Subcutaneous abdominal adipose tissue (tissue), 5 donors: Measurements from ENCODE around the gene NTRK2.

Experiments used
- H3K27ac ChIP-seq: one replicate; pipeline ENCODE4 v1.7.0; 2013; ENCODE audit warnings: low read depth, mild to moderate bottlenecking, inconsistent platforms, low read length, moderate library complexity
- H3K27me3 ChIP-seq, 5 donors: one replicate each; pipeline ENCODE4 v1.7.0; 2013; ENCODE audit warnings: low read length in 5 of 5, inconsistent platforms in 1 of 5; ENCODE audit not compliant: control insufficient read depth in 5 of 5, insufficient read depth in 4 of 5
- H3K36me3 ChIP-seq, 5 donors: one replicate each; pipeline ENCODE4 v1.7.0; 2013; ENCODE audit warnings: low read length in 5 of 5; ENCODE audit not compliant: control insufficient read depth in 5 of 5, insufficient read depth in 5 of 5
- H3K4me1 ChIP-seq, 5 donors: one replicate each; pipeline ENCODE4 v1.7.0; 2013; ENCODE audit warnings: low read length in 5 of 5, mild to moderate bottlenecking in 3 of 5, moderate library complexity in 1 of 5; ENCODE audit not compliant: control insufficient read depth in 5 of 5, insufficient read depth in 5 of 5
- H3K4me3 ChIP-seq, 5 donors: one replicate each; pipeline ENCODE4 v1.7.0; 2013; ENCODE audit warnings: low read length in 5 of 5, low read depth in 1 of 5
- H3K9ac ChIP-seq, 5 donors: one replicate each; pipeline ENCODE4 v1.7.0; 2013; ENCODE audit warnings: low read length in 5 of 5, mild to moderate bottlenecking in 4 of 5, moderate library complexity in 3 of 5
- H3K9me3 ChIP-seq, 5 donors: one replicate each; pipeline ENCODE4 v1.7.0; 2013; ENCODE audit warnings: low read length in 5 of 5; ENCODE audit not compliant: control insufficient read depth in 5 of 5
- donor health status: healthy.
- donor health status: healthy.
- donor health status: healthy.
- donor health status: healthy.
- donor health status: healthy.

NTRK2 gene

GRCh38 chr9:85021686-85022085 is 352.2 kb downstream of the NTRK2 start:
- Histone ChIP-seq H3K27ac (no peak overlapping the region), H3K9me3 (no peaks in the 10 kb centered on the region), H3K9ac (no peak overlapping the region), H3K4me1 (peaks cover 0 to 14% (median 0%) of the 10 kb centered on the region in 5 donors), H3K36me3 (peaks cover 0 to 3% (median 0%) of the 10 kb centered on the region in 5 donors), H3K4me3 (no peak overlapping the region), H3K27me3 (no peaks in the 10 kb centered on the region)

- no peaks in the 10 kb centered on the region for H3K27me3 ChIP-seq
- H3K36me3 ChIP-seq = peaks cover 0 to 3% (median 0%) of the 10 kb centered on the region in 5 donors
- no peak overlapping the region for H3K27ac ChIP-seq
- no peak overlapping the region for H3K9ac ChIP-seq
- H3K9me3 ChIP-seq = no peaks in the 10 kb centered on the region
- H3K4me3 ChIP-seq = no peak overlapping the region
- peaks cover 0 to 11% (median 0%) of the 10 kb centered on the region in 5 donors for H3K4me1 ChIP-seq
These were observed 354.8 kb downstream of the NTRK2 start for GRCh38 chr9:85024374-85024773.

- no peaks in the 10 kb centered on the region for H3K27me3 ChIP-seq
- no peak overlapping the region for H3K4me3 ChIP-seq
- H3K9me3 ChIP-seq = no peaks in the 10 kb centered on the region
- H3K36me3 ChIP-seq = peaks cover 0 to 3% (median 0%) of the 10 kb centered on the region in 5 donors
- H3K4me1 ChIP-seq = peaks cover 0 to 11% (median 0%) of the 10 kb centered on the region in 5 donors
- no peak overlapping the region for H3K9ac ChIP-seq
- no peak overlapping the region for H3K27ac ChIP-seq
These were observed 356.1 kb downstream of the NTRK2 start for GRCh38 chr9:85025638-85026037.

GRCh38 chr9:85027870-85028269 is 358.3 kb downstream of the NTRK2 start:
- Histone ChIP-seq H3K9ac (no peak overlapping the region), H3K27ac (no peak overlapping the region), H3K36me3 (no peaks in the 10 kb centered on the region), H3K4me3 (no peak overlapping the region), H3K9me3 (no peaks in the 10 kb centered on the region), H3K4me1 (peaks cover 0 to 9% (median 0%) of the 10 kb centered on the region in 5 donors), H3K27me3 (no peaks in the 10 kb centered on the region)

GRCh38 chr9:85030316-85030715 is 360.8 kb downstream of the NTRK2 start:
- Histone ChIP-seq H3K36me3 (no peaks in the 10 kb centered on the region), H3K9ac (no peak overlapping the region), H3K4me3 (no peak overlapping the region), H3K4me1 (peaks cover 0 to 3% (median 0%) of the 10 kb centered on the region in 5 donors), H3K9me3 (no peaks in the 10 kb centered on the region), H3K27ac (no peak overlapping the region), H3K27me3 (no peaks in the 10 kb centered on the region)

GRCh38 chr9:85036496-85036895 is 367.0 kb downstream of the NTRK2 start:
- Histone ChIP-seq H3K27ac (no peak overlapping the region), H3K9me3 (no peaks in the 10 kb centered on the region), H3K4me3 (no peak overlapping the region), H3K4me1 (peaks cover 0 to 34% (median 14%) of the 10 kb centered on the region in 5 donors), H3K36me3 (no peaks in the 10 kb centered on the region), H3K9ac (no peak overlapping the region), H3K27me3 (no peaks in the 10 kb centered on the region)

GRCh38 chr9:85038061-85038460 is 368.5 kb downstream of the NTRK2 start:
- Histone ChIP-seq H3K27ac (no peak overlapping the region), H3K4me3 (no peak overlapping the region), H3K36me3 (no peaks in the 10 kb centered on the region), H3K27me3 (no peaks in the 10 kb centered on the region), H3K9me3 (no peaks in the 10 kb centered on the region), H3K9ac (no peak overlapping the region), H3K4me1 (peaks cover 0 to 49% (median 28%) of the 10 kb centered on the region in 5 donors)

GRCh38 chr9:85038824-85039608 is 369.5 kb downstream of the NTRK2 start:
- Histone ChIP-seq H3K4me1 (peaks cover 0 to 57% (median 33%) of the 10 kb centered on the region in 5 donors), H3K36me3 (no peaks in the 10 kb centered on the region), H3K9ac (no peak overlapping the region), H3K9me3 (no peaks in the 10 kb centered on the region), H3K27ac (no peak overlapping the region), H3K4me3 (no peak overlapping the region), H3K27me3 (no peaks in the 10 kb centered on the region)

- Histone ChIP-seq H3K4me3 (no peak overlapping the region), H3K4me1 (peaks cover 0 to 57% (median 33%) of the 10 kb centered on the region in 5 donors), H3K9ac (no peak overlapping the region), H3K9me3 (no peaks in the 10 kb centered on the region), H3K36me3 (no peaks in the 10 kb centered on the region), H3K27ac (no peak overlapping the region), H3K27me3 (no peaks in the 10 kb centered on the region)
These were observed 370.6 kb downstream of the NTRK2 start for GRCh38 chr9:85040146-85040545.

- H3K27me3 ChIP-seq = no peaks in the 10 kb centered on the region
- H3K4me3 ChIP-seq = no peak overlapping the region
- no peak overlapping the region for H3K9ac ChIP-seq
These were observed 371.4 kb downstream of the NTRK2 start for GRCh38 chr9:85040821-85041465.

More at GRCh38 chr9:85040821-85041465, 371.4 kb downstream of the NTRK2 start:
- no peaks in the 10 kb centered on the region for H3K9me3 ChIP-seq
- H3K36me3 ChIP-seq = no peaks in the 10 kb centered on the region
- no peak overlapping the region for H3K27ac ChIP-seq
- H3K4me1 ChIP-seq = peaks cover 0 to 57% (median 33%) of the 10 kb centered on the region in 5 donors
